Keratinocyte (primary cell): ENCODE results near the gene TOX3. TPM values are rescaled to one million over a fixed set of nuclear protein-coding genes. Genes with fewer than 3 reads are reported as not detected.

Experiments
- DNase-seq: peaks from one replicate; pipeline ENCODE4 v3.0.0-alpha.2; 2011; ENCODE audit warnings: low read depth, missing footprints, low spot score
- FAIRE-seq: peaks from 2 replicates; lab custom pipeline; 2011; peaks lifted over from hg19 to GRCh38; lab: Jason Lieb, UNC
- H2AFZ ChIP-seq: 2 replicates; pipeline ENCODE4 v1.6.0; 2012; ENCODE audit warnings: low read length, control low read depth, inconsistent platforms; ENCODE audit not compliant: control insufficient read depth
- H3K27ac ChIP-seq: 2 replicates; pipeline ENCODE4 v1.5.1; 2011; ENCODE audit warnings: low read length; ENCODE audit not compliant: control insufficient read depth, insufficient read depth
- H3K27me3 ChIP-seq: 3 replicates; pipeline ENCODE4 v1.6.0; 2011; ENCODE audit warnings: low read length; ENCODE audit not compliant: control insufficient read depth, insufficient read depth; ENCODE audit errors: extremely low read depth
- H3K36me3 ChIP-seq, 2 experiments: 2 replicates in 1 of 2; 3 replicates in 1 of 2; pipeline ENCODE4 v1.5.1; 2011; ENCODE audit warnings: low read length in 2 of 2, mild to moderate bottlenecking in 1 of 2; ENCODE audit not compliant: control insufficient read depth in 2 of 2, insufficient read depth in 2 of 2; ENCODE audit errors: extremely low read depth in 1 of 2
- H3K4me1 ChIP-seq: 3 replicates; pipeline ENCODE4 v1.5.1; 2011; ENCODE audit warnings: low read length; ENCODE audit not compliant: control insufficient read depth, insufficient read depth; ENCODE audit errors: extremely low read depth
- H3K4me2 ChIP-seq: 3 replicates; pipeline ENCODE4 v1.6.0; 2011; ENCODE audit warnings: low read depth, low read length; ENCODE audit not compliant: control insufficient read depth, insufficient read depth; ENCODE audit errors: extremely low read depth
- H3K4me3 ChIP-seq, 3 experiments: fragments of 200-600 bp in 1 of 3; sonication (generic) in 1 of 3; 2 replicates in 2 of 3; 3 replicates in 1 of 3; pipeline ENCODE4 v1.5.1; 2011 to 2016; ENCODE audit warnings: low read length in 3 of 3, mild to moderate bottlenecking in 3 of 3, control low read depth in 2 of 3, inconsistent platforms in 1 of 3, low read depth in 1 of 3, mixed read lengths in 1 of 3, mixed run types in 1 of 3, moderate library complexity in 1 of 3; ENCODE audit not compliant: control insufficient read depth in 2 of 3, insufficient read depth in 2 of 3; ENCODE audit errors: extremely low read depth in 1 of 3
- H3K79me2 ChIP-seq: 2 replicates; pipeline ENCODE4 v1.6.0; 2012; ENCODE audit warnings: low read length; ENCODE audit not compliant: control insufficient read depth, insufficient read depth
- H3K9ac ChIP-seq: 3 replicates; pipeline ENCODE4 v1.6.0; 2011; ENCODE audit warnings: low read length; ENCODE audit not compliant: control insufficient read depth, insufficient read depth; ENCODE audit errors: extremely low read depth
- H3K9me1 ChIP-seq: 3 replicates; pipeline ENCODE4 v1.6.0; 2011; ENCODE audit warnings: low read length; ENCODE audit not compliant: control insufficient read depth, insufficient read depth; ENCODE audit errors: extremely low read depth
- H3K9me3 ChIP-seq: 2 replicates; pipeline ENCODE4 v1.5.1; 2012; ENCODE audit warnings: low read depth, low read length; ENCODE audit not compliant: control insufficient read depth
- H4K20me1 ChIP-seq: 3 replicates; pipeline ENCODE4 v1.6.0; 2011; ENCODE audit warnings: low read length; ENCODE audit not compliant: control insufficient read depth, insufficient read depth; ENCODE audit errors: extremely low read depth
- CTCF ChIP-seq, 3 experiments: IDR thresholded peaks in 1 of 3; conservative IDR thresholded peaks in 1 of 3; optimal IDR thresholded peaks in 1 of 3; 2 replicates in 2 of 3; 3 replicates in 1 of 3; pipeline versions ENCODE3 to v1.5.1; 2011; ENCODE audit warnings: low read length in 3 of 3, mild to moderate bottlenecking in 3 of 3, moderate library complexity in 2 of 3, control low read depth in 1 of 3, inconsistent platforms in 1 of 3; ENCODE audit not compliant: insufficient read depth in 2 of 3; ENCODE audit errors: extremely low read depth in 1 of 3
- EZH2 ChIP-seq: IDR thresholded peaks from one replicate; pipeline ENCODE4 v1.6.1; 2012; ENCODE audit warnings: inconsistent platforms, mild to moderate bottlenecking, low read length, moderate library complexity
- dilution Hi-C: fragments of 300-500 bp; cut with MboI; formaldehyde crosslinking; loops from one replicate; pipeline ENCODE4 v1.7.0; 2020; ENCODE audit warnings: low sequenced_read_pairs; ENCODE audit not compliant: extremely low pct_ligation_motif_present
- polyA plus RNA-seq, 5 experiments: library from polyadenylated mRNA; depleted of rRNA in 3 of 5; stranded (reverse) in 3 of 5; stranded (forward) in 1 of 5; unstranded in 1 of 5; fragments of >200 nt; gene quantifications; 1 replicate in 1 of 5; 2 replicates in 3 of 5; 3 replicates in 1 of 5; pipeline versions ENCODE4 v1.2.1 to v1.2.3, GENCODE V29; 2011 to 2012; ENCODE audit warnings: missing spikeins in 2 of 5, low read depth in 1 of 5, low replicate concordance in 1 of 5

Gene TOX3
- polyA plus RNA-seq, 1 donor (not counting 4 experiments of a cell fraction or from before 2014, with no cell fraction given): not detected

- Histone ChIP-seq H4K20me1 (no peaks in the 10 kb centered on the region), H3K79me2 (no peaks in the 10 kb centered on the region), H3K36me3 (no peaks in the 10 kb centered on the region), H3K9me3 (no peaks in the 10 kb centered on the region), H3K27me3 (peaks cover 4% of the 10 kb centered on the region), H3K4me3 (no peak overlapping the region), H3K4me1 (no peaks in the 10 kb centered on the region), H3K9ac (no peak overlapping the region), H3K4me2 (no peak overlapping the region), H3K9me1 (no peaks in the 10 kb centered on the region), H2AFZ (no peak overlapping the region), H3K27ac (no peak overlapping the region)
- dilution Hi-C loops: no loop called here
- TF ChIP-seq CTCF (optimal IDR thresholded peaks at IDR 0.05 in 1 of 3, IDR thresholded peaks at IDR 0.05 in 1 of 3, conservative IDR thresholded peaks at IDR 0.05 in 1 of 3; ENCODE audit: extremely low read depth in 1 of 3, insufficient read depth in 2 of 3, low read length in 3 of 3) (no peak), EZH2 (no peak)
- DNase-seq (no peak), FAIRE-seq (no peak)
Observed at GRCh38 chr16:52539191-52539590, 7.8 kb downstream of the TOX3 start.

- Histone ChIP-seq H3K4me3 (no peak overlapping the region), H3K4me1 (no peaks in the 10 kb centered on the region), H4K20me1 (no peaks in the 10 kb centered on the region), H3K79me2 (no peaks in the 10 kb centered on the region), H3K9me1 (no peaks in the 10 kb centered on the region), H3K36me3 (no peaks in the 10 kb centered on the region), H3K27ac (no peak overlapping the region), H3K27me3 (no peaks in the 10 kb centered on the region), H3K9ac (no peak overlapping the region), H2AFZ (no peak overlapping the region), H3K4me2 (no peak overlapping the region), H3K9me3 (no peaks in the 10 kb centered on the region)
- FAIRE-seq: no peak
- TF ChIP-seq CTCF (optimal IDR thresholded peaks at IDR 0.05 in 1 of 3, IDR thresholded peaks at IDR 0.05 in 1 of 3, conservative IDR thresholded peaks at IDR 0.05 in 1 of 3; ENCODE audit: extremely low read depth in 1 of 3, insufficient read depth in 2 of 3, low read length in 3 of 3): no peak
- no peak for TF ChIP-seq EZH2
- DNase-seq: no peak
- dilution Hi-C loops: no loop called here
Observed at GRCh38 chr16:52538511-52538910, 8.4 kb downstream of the TOX3 start.
